Measurements from ENCODE around the gene ARHGEF11. TPM values are rescaled to one million over a fixed set of nuclear protein-coding genes. Genes with fewer than 3 reads are reported as not detected.

The ARHGEF11 gene
- total and polyA plus RNA-seq, 9 of the 15 experiments (the other 6 are each of a cell fraction or from before 2014, with no cell fraction given): 0.14 to 15.5 (median 9.0) TPM

GRCh38 chr1:156911577-156912298, 133.8 kb downstream of the ARHGEF11 start (continued):
- TF ChIP-seq, protein P1, sequence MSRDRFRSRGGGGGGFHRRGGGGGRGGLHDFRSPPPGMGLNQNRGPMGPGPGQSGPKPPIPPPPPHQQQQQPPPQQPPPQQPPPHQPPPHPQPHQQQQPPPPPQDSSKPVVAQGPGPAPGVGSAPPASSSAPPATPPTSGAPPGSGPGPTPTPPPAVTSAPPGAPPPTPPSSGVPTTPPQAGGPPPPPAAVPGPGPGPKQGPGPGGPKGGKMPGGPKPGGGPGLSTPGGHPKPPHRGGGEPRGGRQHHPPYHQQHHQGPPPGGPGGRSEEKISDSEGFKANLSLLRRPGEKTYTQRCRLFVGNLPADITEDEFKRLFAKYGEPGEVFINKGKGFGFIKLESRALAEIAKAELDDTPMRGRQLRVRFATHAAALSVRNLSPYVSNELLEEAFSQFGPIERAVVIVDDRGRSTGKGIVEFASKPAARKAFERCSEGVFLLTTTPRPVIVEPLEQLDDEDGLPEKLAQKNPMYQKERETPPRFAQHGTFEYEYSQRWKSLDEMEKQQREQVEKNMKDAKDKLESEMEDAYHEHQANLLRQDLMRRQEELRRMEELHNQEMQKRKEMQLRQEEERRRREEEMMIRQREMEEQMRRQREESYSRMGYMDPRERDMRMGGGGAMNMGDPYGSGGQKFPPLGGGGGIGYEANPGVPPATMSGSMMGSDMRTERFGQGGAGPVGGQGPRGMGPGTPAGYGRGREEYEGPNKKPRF (IDR thresholded peaks at IDR 0.05; ENCODE audit: low read depth, low read length): no peak
- TF ChIP-seq ZNF347 (CRISPR knock-in tag; IDR thresholded peaks at IDR 0.05; ENCODE audit: low read depth) (no peak), SIN3A (IDR thresholded peaks at IDR 0.05; ENCODE audit: borderline replicate concordance in 2 of 2, control insufficient read depth in 1 of 2, low read depth in 2 of 2, low read length in 2 of 2) (no peak), ZNF695 (CRISPR knock-in tag; IDR thresholded peaks at IDR 0.05) (no peak), RBM34 (IDR thresholded peaks at IDR 0.05; ENCODE audit: borderline replicate concordance, insufficient read depth, low read length) (no peak), SRF (CRISPR knock-in tag; IDR thresholded peaks at IDR 0.05) (no peak), SPI1 (IDR thresholded peaks at IDR 0.05; ENCODE audit: borderline replicate concordance, low read depth, low read length) (peak; percentile 28; the same call in 1 of the 2 replicates), ILK (tag; IDR thresholded peaks at IDR 0.05; ENCODE audit: borderline replicate concordance, low read depth) (no peak), ZNF780A (CRISPR knock-in tag; IDR thresholded peaks at IDR 0.05) (no peak), POLR2H (tag; IDR thresholded peaks at IDR 0.05; ENCODE audit: low read depth) (no peak), SAFB2 (IDR thresholded peaks at IDR 0.05; ENCODE audit: borderline replicate concordance, low read depth, low read length, severe bottlenecking) (no peak), ZFP36 (IDR thresholded peaks at IDR 0.05; ENCODE audit: low read depth, low read length, partially characterized antibody) (no peak), USF1 (CRISPR knock-in tag; IDR thresholded peaks at IDR 0.05) (0 out of 2 replicates have a peak, but pooled peaks have one; percentile 28), NRF1 (conservative IDR thresholded peaks at IDR 0.05 in 1 of 2, IDR thresholded peaks at IDR 0.05 in 1 of 2) (no peak)
- TF ChIP-seq, protein P2, sequence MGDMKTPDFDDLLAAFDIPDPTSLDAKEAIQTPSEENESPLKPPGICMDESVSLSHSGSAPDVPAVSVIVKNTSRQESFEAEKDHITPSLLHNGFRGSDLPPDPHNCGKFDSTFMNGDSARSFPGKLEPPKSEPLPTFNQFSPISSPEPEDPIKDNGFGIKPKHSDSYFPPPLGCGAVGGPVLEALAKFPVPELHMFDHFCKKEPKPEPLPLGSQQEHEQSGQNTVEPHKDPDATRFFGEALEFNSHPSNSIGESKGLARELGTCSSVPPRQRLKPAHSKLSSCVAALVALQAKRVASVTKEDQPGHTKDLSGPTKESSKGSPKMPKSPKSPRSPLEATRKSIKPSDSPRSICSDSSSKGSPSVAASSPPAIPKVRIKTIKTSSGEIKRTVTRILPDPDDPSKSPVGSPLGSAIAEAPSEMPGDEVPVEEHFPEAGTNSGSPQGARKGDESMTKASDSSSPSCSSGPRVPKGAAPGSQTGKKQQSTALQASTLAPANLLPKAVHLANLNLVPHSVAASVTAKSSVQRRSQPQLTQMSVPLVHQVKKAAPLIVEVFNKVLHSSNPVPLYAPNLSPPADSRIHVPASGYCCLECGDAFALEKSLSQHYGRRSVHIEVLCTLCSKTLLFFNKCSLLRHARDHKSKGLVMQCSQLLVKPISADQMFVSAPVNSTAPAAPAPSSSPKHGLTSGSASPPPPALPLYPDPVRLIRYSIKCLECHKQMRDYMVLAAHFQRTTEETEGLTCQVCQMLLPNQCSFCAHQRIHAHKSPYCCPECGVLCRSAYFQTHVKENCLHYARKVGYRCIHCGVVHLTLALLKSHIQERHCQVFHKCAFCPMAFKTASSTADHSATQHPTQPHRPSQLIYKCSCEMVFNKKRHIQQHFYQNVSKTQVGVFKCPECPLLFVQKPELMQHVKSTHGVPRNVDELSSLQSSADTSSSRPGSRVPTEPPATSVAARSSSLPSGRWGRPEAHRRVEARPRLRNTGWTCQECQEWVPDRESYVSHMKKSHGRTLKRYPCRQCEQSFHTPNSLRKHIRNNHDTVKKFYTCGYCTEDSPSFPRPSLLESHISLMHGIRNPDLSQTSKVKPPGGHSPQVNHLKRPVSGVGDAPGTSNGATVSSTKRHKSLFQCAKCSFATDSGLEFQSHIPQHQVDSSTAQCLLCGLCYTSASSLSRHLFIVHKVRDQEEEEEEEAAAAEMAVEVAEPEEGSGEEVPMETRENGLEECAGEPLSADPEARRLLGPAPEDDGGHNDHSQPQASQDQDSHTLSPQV (IDR thresholded peaks at IDR 0.05): peak; percentile 22; the same call in 1 of the 2 replicates

All from K562 (cell line).